Muscle layer of colon (tissue), 2 donors: Measurements from ENCODE around the gene TRHDE.
"Not testable (repeated sequence)": the region's sequence is repeated elsewhere in the genome, so short reads cannot be mapped to it uniquely, and the experiment has no call there.

Experiments used
- H3K27ac ChIP-seq: one replicate; pipeline ENCODE4 v1.7.0; 2013; ENCODE audit warnings: low read depth, mild to moderate bottlenecking, low read length, moderate library complexity
- H3K27me3 ChIP-seq, 2 donors: one replicate each; pipeline ENCODE4 v1.7.0; 2013; ENCODE audit warnings: low read length in 2 of 2, mild to moderate bottlenecking in 2 of 2; ENCODE audit not compliant: insufficient read depth in 2 of 2, control insufficient read depth in 1 of 2
- H3K36me3 ChIP-seq: one replicate; pipeline ENCODE4 v1.7.0; 2013; ENCODE audit warnings: mild to moderate bottlenecking, low read length; ENCODE audit not compliant: insufficient read depth
- H3K4me1 ChIP-seq: one replicate; pipeline ENCODE4 v1.7.0; 2013; ENCODE audit warnings: mild to moderate bottlenecking, low read length; ENCODE audit not compliant: insufficient read depth
- H3K4me3 ChIP-seq, 2 donors: one replicate each; pipeline ENCODE4 v1.7.0; 2013; ENCODE audit warnings: low read length in 2 of 2, low read depth in 1 of 2, mild to moderate bottlenecking in 1 of 2, moderate library complexity in 1 of 2
- H3K9ac ChIP-seq: one replicate; pipeline ENCODE4 v1.7.0; 2013; ENCODE audit warnings: low read length
- H3K9me3 ChIP-seq: one replicate; pipeline ENCODE4 v1.7.0; 2013; ENCODE audit warnings: mild to moderate bottlenecking, low read length
- donor health status: abdominal sarcoma.
- donor health status: Adenocarcinoma of cecum.

Gene TRHDE

DNA sequence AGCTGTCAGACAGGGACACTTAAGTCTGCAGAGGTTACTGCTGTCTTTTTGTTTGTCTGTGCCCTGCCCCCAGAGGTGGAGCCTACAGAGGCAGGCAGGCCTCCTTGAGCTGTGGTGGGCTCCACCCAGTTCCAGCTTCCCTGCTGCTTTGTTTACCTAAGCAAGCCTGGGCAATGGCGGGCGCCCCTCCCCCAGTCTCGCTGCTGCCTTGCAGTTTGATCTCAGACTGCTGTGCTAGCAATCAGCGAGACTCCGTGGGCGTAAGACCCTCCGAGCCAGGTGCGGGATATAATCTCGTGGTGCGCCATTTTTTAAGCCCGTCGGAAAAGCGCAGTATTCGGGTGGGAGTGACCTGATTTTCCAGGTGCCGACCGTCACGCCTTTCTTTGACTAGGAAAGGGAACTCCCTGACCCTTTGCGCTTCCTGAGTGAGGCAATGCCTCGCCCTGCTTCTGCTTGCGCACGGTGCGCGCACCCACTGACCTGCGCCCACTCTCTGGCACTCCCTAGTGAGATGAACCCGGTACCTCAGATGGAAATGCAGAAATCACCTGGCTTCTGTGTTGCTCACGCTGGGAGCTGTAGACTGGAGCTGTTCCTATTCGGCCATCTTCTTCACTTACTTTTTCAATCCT, 248.0 kb downstream of the TRHDE start:
- H3K9ac ChIP-seq, H3K27me3 ChIP-seq, H3K4me1 ChIP-seq, H3K4me3 ChIP-seq, H3K36me3 ChIP-seq, H3K27ac ChIP-seq, H3K9me3 ChIP-seq: not testable (repeated sequence)

DNA sequence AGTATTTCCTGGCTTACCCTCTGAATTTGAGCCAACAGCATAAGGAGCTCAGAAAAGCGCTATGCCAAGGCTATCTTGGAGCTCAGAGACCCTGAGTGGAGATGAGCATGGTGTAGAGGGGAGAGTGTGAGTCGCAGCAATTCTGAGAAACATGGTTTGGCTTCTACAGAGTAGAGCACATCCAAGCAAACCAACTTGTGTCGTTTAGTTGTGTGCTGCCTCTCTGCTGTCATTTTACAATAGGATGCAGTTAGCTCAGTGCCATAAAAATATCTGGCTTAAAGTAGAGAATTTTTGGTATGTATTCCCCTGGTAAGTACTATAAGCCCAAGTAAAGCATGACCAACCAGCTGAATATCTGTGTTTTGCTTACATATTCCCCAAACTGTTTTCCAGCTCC, 249.2 kb downstream of the TRHDE start:
- Histone ChIP-seq H3K27ac (no peak overlapping the region), H3K36me3 (no peaks in the 10 kb centered on the region), H3K4me1 (no peaks in the 10 kb centered on the region), H3K4me3 (no peak overlapping the region), H3K9ac (no peak overlapping the region), H3K27me3 (no peaks in the 10 kb centered on the region), H3K9me3 (no peaks in the 10 kb centered on the region)

- Histone ChIP-seq H3K9ac (no peak overlapping the region), H3K9me3 (no peaks in the 10 kb centered on the region), H3K27ac (no peak overlapping the region), H3K36me3 (no peaks in the 10 kb centered on the region), H3K4me3 (no peak overlapping the region), H3K4me1 (no peaks in the 10 kb centered on the region), H3K27me3 (no peaks in the 10 kb centered on the region)
Measured at GRCh38 chr12:72522411-72522810, 250.2 kb downstream of the TRHDE start.

DNA sequence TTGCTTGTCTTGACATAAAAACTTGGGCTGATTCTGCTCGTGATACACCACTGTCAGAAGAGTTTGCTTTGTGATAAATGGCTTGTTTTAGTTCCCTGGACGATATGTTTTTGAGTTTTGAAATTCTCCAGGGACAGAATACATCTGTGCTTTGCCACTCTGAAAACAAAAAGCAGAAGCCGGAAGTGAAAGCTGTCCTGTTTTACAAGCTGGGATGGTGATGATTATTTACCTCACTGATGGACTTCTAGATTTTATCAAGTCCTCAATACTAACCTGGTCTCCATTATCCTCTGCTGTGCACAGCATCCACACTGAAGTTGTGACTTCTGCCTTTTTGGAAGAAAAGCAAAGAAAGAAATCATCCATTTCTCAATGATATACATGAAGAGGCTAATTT, 251.6 kb downstream of the TRHDE start:
- Histone ChIP-seq H3K4me1 (no peaks in the 10 kb centered on the region), H3K36me3 (no peaks in the 10 kb centered on the region), H3K4me3 (no peak overlapping the region), H3K9ac (no peak overlapping the region), H3K27me3 (no peaks in the 10 kb centered on the region), H3K27ac (no peak overlapping the region), H3K9me3 (no peaks in the 10 kb centered on the region)

- H3K9me3 ChIP-seq: no peaks in the 10 kb centered on the region
- H3K27ac ChIP-seq: no peak overlapping the region
Measured at GRCh38 chr12:72535212-72535990, 263.2 kb downstream of the TRHDE start.

GRCh38 chr12:72540811-72541210, 268.6 kb downstream of the TRHDE start:
- no peaks in the 10 kb centered on the region for H3K36me3 ChIP-seq

More at GRCh38 chr12:72535212-72535990, 263.2 kb downstream of the TRHDE start:
- no peaks in the 10 kb centered on the region for H3K27me3 ChIP-seq
- no peak overlapping the region for H3K4me3 ChIP-seq
- no peaks in the 10 kb centered on the region for H3K36me3 ChIP-seq
- no peak overlapping the region for H3K9ac ChIP-seq
- no peaks in the 10 kb centered on the region for H3K4me1 ChIP-seq

DNA sequence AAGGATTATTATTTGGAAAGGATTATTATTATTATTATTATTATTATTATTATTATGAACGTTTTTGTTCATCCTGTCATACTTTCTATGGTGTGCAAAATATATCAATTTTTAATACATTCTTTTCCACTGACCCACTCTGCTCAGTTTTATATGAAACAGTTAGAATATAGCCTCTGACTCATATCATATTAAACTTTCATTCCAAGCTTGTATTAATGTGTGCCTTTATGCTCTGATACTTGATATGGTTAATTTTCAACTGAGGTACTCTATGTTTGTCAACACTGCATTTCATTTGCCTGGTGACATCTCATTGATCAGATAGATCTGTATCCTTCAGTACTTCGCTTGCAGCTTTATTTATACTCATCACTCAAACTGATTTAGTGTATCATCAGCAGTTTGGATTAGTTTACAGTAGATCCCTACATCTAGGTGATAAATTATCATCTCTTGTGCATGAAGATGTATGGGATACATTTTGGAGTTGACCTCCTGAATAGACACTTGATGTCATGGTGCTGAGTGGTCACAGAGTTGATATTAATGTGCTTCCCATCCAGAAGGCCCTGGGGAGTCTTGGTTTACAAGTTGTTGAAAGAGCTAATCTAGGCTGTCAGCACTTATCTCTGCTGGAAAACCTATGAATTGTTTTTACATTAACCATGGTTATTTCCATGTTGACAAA, 271.8 kb downstream of the TRHDE start:
- no peaks in the 10 kb centered on the region for H3K4me1 ChIP-seq
- no peak overlapping the region for H3K4me3 ChIP-seq
- H3K27ac ChIP-seq: no peak overlapping the region
- H3K9me3 ChIP-seq: no peaks in the 10 kb centered on the region
- no peaks in the 10 kb centered on the region for H3K36me3 ChIP-seq
- H3K27me3 ChIP-seq: no peaks in the 10 kb centered on the region
- no peak overlapping the region for H3K9ac ChIP-seq

More at GRCh38 chr12:72540811-72541210, 268.6 kb downstream of the TRHDE start:
- no peaks in the 10 kb centered on the region for H3K9me3 ChIP-seq
- no peak overlapping the region for H3K27ac ChIP-seq
- H3K27me3 ChIP-seq: no peaks in the 10 kb centered on the region
- H3K4me3 ChIP-seq: no peak overlapping the region
- no peak overlapping the region for H3K9ac ChIP-seq
- H3K4me1 ChIP-seq: no peaks in the 10 kb centered on the region

GRCh38 chr12:72546106-72546505, 273.9 kb downstream of the TRHDE start:
- Histone ChIP-seq H3K27me3 (no peaks in the 10 kb centered on the region), H3K27ac (no peak overlapping the region), H3K4me1 (no peaks in the 10 kb centered on the region), H3K9me3 (no peaks in the 10 kb centered on the region), H3K36me3 (no peaks in the 10 kb centered on the region), H3K9ac (no peak overlapping the region), H3K4me3 (no peak overlapping the region)

DNA sequence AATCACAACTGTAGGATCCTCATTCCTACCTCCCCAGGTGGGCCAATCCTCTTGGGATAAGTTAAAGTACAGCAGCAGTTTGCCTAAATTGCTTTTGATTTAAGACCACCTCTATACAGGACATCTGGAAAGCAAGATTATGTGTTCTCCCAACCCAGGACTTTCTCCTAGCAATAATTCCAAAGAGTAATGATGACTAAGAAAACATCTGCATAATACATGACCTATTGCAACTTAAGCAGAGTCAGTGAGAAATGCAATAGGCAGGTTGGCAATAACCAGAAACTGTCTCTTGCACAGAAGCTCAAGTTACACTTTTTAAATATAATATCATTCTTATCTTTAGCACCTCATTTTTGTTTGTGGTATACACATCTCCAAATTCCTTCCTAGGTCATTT, 275.4 kb downstream of the TRHDE start:
- H3K9ac ChIP-seq: no peak overlapping the region
- H3K36me3 ChIP-seq: no peaks in the 10 kb centered on the region
- no peaks in the 10 kb centered on the region for H3K27me3 ChIP-seq
- H3K4me1 ChIP-seq: no peaks in the 10 kb centered on the region
- H3K4me3 ChIP-seq: no peak overlapping the region
- H3K27ac ChIP-seq: no peak overlapping the region
- no peaks in the 10 kb centered on the region for H3K9me3 ChIP-seq

DNA sequence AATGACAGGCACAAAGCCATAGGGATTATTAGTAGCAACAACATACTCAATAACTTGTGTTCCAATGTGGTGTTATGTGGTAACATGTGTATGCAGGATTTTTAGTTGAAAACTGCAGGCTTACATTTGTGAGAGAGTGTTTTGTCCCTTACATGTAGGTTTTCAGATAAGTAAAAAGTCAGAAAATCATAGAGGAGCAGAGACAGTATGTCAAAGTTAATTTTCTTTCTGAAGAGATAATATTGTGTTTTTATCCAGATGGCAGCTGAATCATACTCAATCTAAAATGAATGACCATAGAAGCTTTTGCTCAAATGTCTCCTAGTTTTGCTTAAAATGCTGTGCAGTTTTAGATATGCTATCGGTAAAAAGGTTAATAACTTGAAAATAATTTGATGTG, 277.0 kb downstream of the TRHDE start:
- Histone ChIP-seq H3K4me3 (no peak overlapping the region), H3K9ac (no peak overlapping the region), H3K27ac (no peak overlapping the region), H3K4me1 (no peaks in the 10 kb centered on the region), H3K27me3 (no peaks in the 10 kb centered on the region), H3K9me3 (no peaks in the 10 kb centered on the region), H3K36me3 (no peaks in the 10 kb centered on the region)

GRCh38 chr12:72560003-72560769, 288.0 kb downstream of the TRHDE start:
- no peaks in the 10 kb centered on the region for H3K9me3 ChIP-seq
- no peaks in the 10 kb centered on the region for H3K27me3 ChIP-seq
- no peaks in the 10 kb centered on the region for H3K4me1 ChIP-seq
- H3K9ac ChIP-seq: no peak overlapping the region
- no peak overlapping the region for H3K4me3 ChIP-seq
- H3K27ac ChIP-seq: no peak overlapping the region
- no peaks in the 10 kb centered on the region for H3K36me3 ChIP-seq
